Psoas muscle (tissue), 8 donors: ENCODE data around the gene FAM149B1. TPM values are rescaled to one million over a fixed set of nuclear protein-coding genes. Genes with fewer than 3 reads are reported as not detected.

ENCODE experiments used
- ATAC-seq, 4 donors: fragments of 200-7000 bp; cut with Tn5 transposase; one replicate each; pipeline ENCODE4 v1.9.1; 2020; ENCODE audit warnings: moderate library complexity in 3 of 4, mild to moderate bottlenecking in 2 of 4
- DNase-seq, 2 donors: peaks; one replicate each; pipeline ENCODE4 v3.0.0-alpha.2; 2020
- H3K27ac ChIP-seq: fragments of 200-600 bp; one replicate; pipeline ENCODE4 v1.8.0; 2022
- H3K27me3 ChIP-seq, 3 donors: fragments of 200-600 bp in 1 of 3; one replicate each; pipeline versions ENCODE4 v1.6.1 to v1.8.0; 2013 to 2022; ENCODE audit warnings: low read length in 2 of 3, mild to moderate bottlenecking in 2 of 3, moderate library complexity in 1 of 3; ENCODE audit not compliant: insufficient read depth in 3 of 3
- H3K36me3 ChIP-seq, 2 donors: fragments of 200-600 bp in 1 of 2; one replicate each; pipeline versions ENCODE4 v1.6.1 to v1.8.0; 2013 to 2022; ENCODE audit warnings: low read depth in 1 of 2, mild to moderate bottlenecking in 1 of 2, moderate library complexity in 1 of 2; ENCODE audit not compliant: insufficient read depth in 1 of 2
- H3K4me1 ChIP-seq: fragments of 200-600 bp; one replicate; pipeline ENCODE4 v1.8.0; 2022
- H3K4me3 ChIP-seq: fragments of 200-600 bp; one replicate; pipeline ENCODE4 v1.8.0; 2022; ENCODE audit warnings: mild to moderate bottlenecking
- H3K9me3 ChIP-seq: fragments of 200-600 bp; one replicate; pipeline ENCODE4 v1.8.0; 2022
- CTCF ChIP-seq: fragments of 200-600 bp; IDR thresholded peaks from one replicate; pipeline ENCODE4 v1.8.0; 2022; ENCODE audit warnings: antibody characterized with exemption
- WGBS, 3 donors: extraction: QIAGEN DNeasy Blood & Tissue Kit; methylation state at CpG; one replicate each; pipeline versions ENCODE4 v1.1.6 to v1.1.7; 2013; 5-methylcytosine and 5-hydroxymethylcytosine counted together
- intact Hi-C, 2 donors: fragments of 100-400 bp; cut with DNase I; formaldehyde crosslinking; loops; one replicate each; pipeline versions ENCODE4 v1.11.0 to v1.14.2; 2022
- polyA plus RNA-seq, 3 donors: library from polyadenylated mRNA; stranded (reverse); fragments of 200-250 nt; gene quantifications; one replicate each; pipeline ENCODE4 v1.2.3, GENCODE V29; 2013
- total RNA-seq, 4 donors: library from RNA; stranded (reverse); fragmentation: NEBNext Ultra II Directional in 2 of 4; extraction: Animal tissue kit (Norgen Biotek cat#: 25700) in 2 of 4; gene quantifications; one replicate each; pipeline versions ENCODE4 v1.2.1 to v1.2.4, GENCODE V29; 2021 to 2023
- donor health status: healthy with polysubstance abuse.
- donor health status: DM: no; HTN: no; CAD: no; lungs with moderate emphysema.
- donor health status: Bipolar disorder and iron deficiency.
- donor health status: healthy.
- donor health status: DM: yes; HTN: yes; CAD: no.
- donor health status: DM: no; HTN: no; CAD: no.
- donor health status: DM: no; HTN: no; CAD: no.
- donor health status: DM: yes; HTN: yes; CAD: no.

The FAM149B1 gene
- total and polyA plus RNA-seq, 7 donors, result 8.2 to 18.1 (median 10.8) TPM

DNA sequence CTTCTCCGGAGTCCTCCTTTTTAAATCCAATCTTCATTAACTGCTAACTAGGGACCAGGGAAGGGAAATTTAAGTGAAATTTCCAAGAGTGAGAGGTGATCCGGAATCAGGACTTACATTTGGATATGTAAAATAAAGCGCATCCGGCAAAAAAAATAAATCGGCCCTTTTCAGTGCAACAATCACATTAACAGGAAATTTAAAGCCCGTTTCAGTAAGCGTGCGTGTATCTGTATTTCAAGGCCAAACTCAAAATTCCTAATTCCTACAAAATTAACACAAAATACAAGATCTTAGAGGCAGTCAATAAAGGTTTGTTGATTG lies 78.4 kb downstream of the FAM149B1 start:
- DNase-seq (no peak), ATAC-seq (no peak)
- intact Hi-C loops, result loop anchor here in 1 of 2 donors (5.0 kb wide), 1 partner anchor 251 kb away; the partner anchor contains the start of gene PPP3CB
- Histone ChIP-seq H3K4me1 (peaks cover 28% of the 10 kb centered on the region), H3K27ac (peak overlapping the region; percentile 85), H3K9me3 (no peaks in the 10 kb centered on the region), H3K27me3 (no peaks in the 10 kb centered on the region), H3K36me3 (peaks cover 8 to 74% of the 10 kb centered on the region in 2 donors), H3K4me3 (peak overlapping the region; percentile 82)
- WGBS, 3 donors, result 4 to 7% (median 6%) methylated on average over 8 of the region's 8 CpGs
- no peak for TF ChIP-seq CTCF

- Histone ChIP-seq H3K36me3 (peaks cover 8 to 69% of the 10 kb centered on the region in 2 donors), H3K9me3 (no peaks in the 10 kb centered on the region), H3K4me3 (peak within 1 kb of the TSS; percentile 82), H3K27me3 (no peaks in the 10 kb centered on the region), H3K4me1 (peaks cover 34% of the 10 kb centered on the region), H3K27ac (peak within 1 kb of the TSS; percentile 85)
- 0% methylated on average over 77 to 78 of the region's 78 CpGs for WGBS, 3 donors
- intact Hi-C loops, result loop anchor here in 1 of 2 donors (5.0 kb wide), 1 partner anchor 250 kb away; the partner anchor contains the start of gene PPP3CB
- ATAC-seq, result peak; percentile 97 to 98 (median 98)
- peak; percentile 98 for DNase-seq
- TF ChIP-seq CTCF, result no peak
Observed at GRCh38 chr10:73246646-73247508, 79.0 kb downstream of the FAM149B1 start, which contains the start of gene DNAJC9. TSS of gene DNAJC9 (minus strand) at chr10:73247255. CDS start at chr10:73247189, 66 bp downstream.

GRCh38 chr10:73247509-73248258 lies 79.8 kb downstream of the FAM149B1 start:
- peaks cover 8 to 60% of the 10 kb centered on the region in 2 donors for H3K36me3 ChIP-seq
- peak overlapping the region; percentile 85 for H3K27ac ChIP-seq
- no peak for TF ChIP-seq CTCF
- peak overlapping the region; percentile 82 for H3K4me3 ChIP-seq
- intact Hi-C loops, result loop anchor here in 1 of 2 donors (5.0 kb wide), 1 partner anchor 250 kb away; the partner anchor contains the start of gene PPP3CB
- no peaks in the 10 kb centered on the region for H3K27me3 ChIP-seq
- H3K9me3 ChIP-seq, result no peaks in the 10 kb centered on the region
- H3K4me1 ChIP-seq, result peaks cover 34% of the 10 kb centered on the region
- ATAC-seq, result no peak
- DNase-seq, result no peak
- 30 to 36% (median 33%) methylated on average over 4 of the region's 4 CpGs for WGBS, 3 donors

GRCh38 chr10:73248259-73248724 lies 80.4 kb downstream of the FAM149B1 start:
- Histone ChIP-seq H3K9me3 (no peaks in the 10 kb centered on the region), H3K36me3 (peaks cover 8 to 54% of the 10 kb centered on the region in 2 donors), H3K27me3 (no peaks in the 10 kb centered on the region), H3K4me3 (peak overlapping the region; percentile 82), H3K27ac (peak overlapping the region; percentile 85), H3K4me1 (peaks cover 35% of the 10 kb centered on the region)
- TF ChIP-seq CTCF, result no peak
- no peak for ATAC-seq
- no peak for DNase-seq
- 68 to 72% (median 69%) methylated on average over 5 of the region's 5 CpGs for WGBS, 3 donors
- intact Hi-C loops, result loop anchor here in 1 of 2 donors (5.0 kb wide), 1 partner anchor 249 kb away; the partner anchor contains the start of gene PPP3CB
